Measurements from ENCODE around the gene ARCN1. TPM values are rescaled to one million over a fixed set of nuclear protein-coding genes. Genes with fewer than 3 reads are reported as not detected.
"Not testable (repeated sequence)": the region's sequence is repeated elsewhere in the genome, so short reads cannot be mapped to it uniquely, and the experiment has no call there.

The ARCN1 gene
- total RNA-seq, 1 experiment from 2014 or later, result 156 TPM

- peak; percentile 89 for DNase-seq (ENCODE audit: low read depth)
These were observed 33.1 kb downstream of the ARCN1 start for GRCh38 chr11:118605116-118605867.

- DNase-seq (ENCODE audit: low read depth), result no peak
These were observed 34.1 kb downstream of the ARCN1 start for GRCh38 chr11:118606157-118606843.

GRCh38 chr11:118606844-118607228 is 34.6 kb downstream of the ARCN1 start:
- no peak for DNase-seq (ENCODE audit: low read depth)

GRCh38 chr11:118607401-118608359 is 35.5 kb downstream of the ARCN1 start, which contains the start of gene PHLDB1:
Gene PHLDB1, plus strand, starts transcription at chr11:118607615. Its CDS starts 6,222 bp downstream, at chr11:118613837.
- DNase-seq (ENCODE audit: low read depth), result peak; percentile 62

GRCh38 chr11:118608360-118609227 is 36.4 kb downstream of the ARCN1 start:
- DNase-seq (ENCODE audit: low read depth), result peak; percentile 70

GRCh38 chr11:118609380-118610224 is 37.4 kb downstream of the ARCN1 start:
- DNase-seq (ENCODE audit: low read depth), result no peak

- no peak for DNase-seq (ENCODE audit: low read depth)
These were observed 38.1 kb downstream of the ARCN1 start for GRCh38 chr11:118610225-118610772.

GRCh38 chr11:118610773-118611432 is 38.7 kb downstream of the ARCN1 start:
- no peak for DNase-seq (ENCODE audit: low read depth)

GRCh38 chr11:118611433-118611795 is 39.2 kb downstream of the ARCN1 start:
- not testable (repeated sequence) for DNase-seq (ENCODE audit: low read depth)

GRCh38 chr11:118612378-118612777 is 40.2 kb downstream of the ARCN1 start:
- no peak for DNase-seq (ENCODE audit: low read depth)

GRCh38 chr11:118614511-118614910 is 42.3 kb downstream of the ARCN1 start:
- no peak for DNase-seq (ENCODE audit: low read depth)

GRCh38 chr11:118615282-118615975 is 43.2 kb downstream of the ARCN1 start:
- DNase-seq (ENCODE audit: low read depth), result no peak

GRCh38 chr11:118615976-118616371 is 43.8 kb downstream of the ARCN1 start:
- no peak for DNase-seq (ENCODE audit: low read depth)

GRCh38 chr11:118618115-118618990 is 46.1 kb downstream of the ARCN1 start:
- DNase-seq (ENCODE audit: low read depth), result peak; percentile 75

GRCh38 chr11:118618991-118619375 is 46.8 kb downstream of the ARCN1 start:
- peak; percentile 82 for DNase-seq (ENCODE audit: low read depth)

- DNase-seq (ENCODE audit: low read depth), result peak; percentile 95
These were observed 47.4 kb downstream of the ARCN1 start for GRCh38 chr11:118619444-118620197.

All from LHCN-M2 (cell line).